ENCODE measurements around the gene ATP8A1. TPM values are rescaled to one million over a fixed set of nuclear protein-coding genes. Genes with fewer than 3 reads are reported as not detected.
A peak's percentile ranks its signal among the peaks of the same experiment; 100 is the strongest.

Gene ATP8A1
- total RNA-seq, 1 donor from 2014 or later: 5.1 TPM

- DNase-seq (ENCODE audit: low spot score): no peak
Observed at GRCh38 chr4:42649870-42650269, 7.0 kb downstream of the ATP8A1 start.

DNA sequence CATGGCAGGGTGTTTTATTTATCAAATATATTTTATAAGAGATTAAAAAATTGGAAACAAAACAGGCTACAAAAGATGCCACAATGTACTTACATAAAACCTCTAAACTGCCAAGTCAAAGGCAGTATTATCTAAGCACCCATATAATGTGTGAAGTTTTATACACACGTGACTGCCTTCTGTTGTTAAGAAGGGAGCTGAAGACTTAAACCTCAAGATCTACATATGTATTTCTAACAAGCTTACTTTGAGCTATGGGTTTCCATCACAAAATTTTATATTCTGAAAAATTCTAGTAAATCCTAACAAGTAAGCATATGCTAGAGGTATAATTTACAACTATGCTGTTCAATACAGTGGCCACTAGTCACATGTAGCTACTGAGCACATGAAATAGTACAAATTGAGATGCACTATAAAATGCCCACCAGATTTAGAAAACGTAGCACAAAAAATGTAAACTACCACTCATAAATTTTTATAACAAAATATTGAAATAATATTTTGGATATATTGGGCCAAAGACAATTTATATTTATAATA is 9.8 kb downstream of the ATP8A1 start:
- DNase-seq (ENCODE audit: low spot score): no peak

GRCh38 chr4:42646013-42646784 is 10.7 kb downstream of the ATP8A1 start:
- DNase-seq (ENCODE audit: low spot score): no peak

DNA sequence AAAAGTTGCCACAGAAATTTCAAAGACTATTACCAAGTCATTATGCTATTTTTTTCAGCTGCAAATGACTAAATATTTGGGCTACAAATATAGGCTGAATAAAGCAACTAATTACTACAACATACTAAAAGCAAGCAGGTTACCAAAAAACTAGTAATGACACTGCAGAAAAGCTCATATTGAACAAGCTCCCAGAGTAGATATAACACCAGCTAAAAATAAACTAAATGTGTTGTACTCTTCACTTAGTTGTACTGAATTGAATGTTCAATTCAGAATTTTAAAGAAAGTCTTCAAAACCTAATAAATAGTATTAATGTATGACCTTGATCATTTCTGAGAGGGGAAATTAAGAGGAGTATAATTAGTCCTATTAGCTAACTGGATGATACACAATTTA is 12.0 kb downstream of the ATP8A1 start:
- DNase-seq (ENCODE audit: low spot score): no peak

DNA sequence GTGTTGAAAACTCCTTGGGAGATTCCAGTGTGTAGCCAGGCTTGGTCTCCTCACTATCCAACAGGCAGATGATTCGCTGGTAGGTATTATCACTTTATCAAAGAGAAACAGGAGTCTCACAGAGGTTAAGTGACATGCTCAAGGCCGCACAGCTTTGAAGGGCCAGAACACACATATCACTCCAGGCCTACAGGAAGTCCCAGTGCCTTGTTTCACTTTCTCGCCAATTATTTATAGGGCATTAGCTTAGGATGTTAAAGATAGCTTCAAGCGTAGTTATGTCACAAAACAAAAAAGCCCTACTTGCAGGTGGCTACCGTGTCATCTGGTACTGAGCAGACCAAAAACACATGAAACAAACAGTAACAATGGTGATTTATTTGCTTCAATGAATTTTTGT is 13.2 kb downstream of the ATP8A1 start:
- no peak for DNase-seq (ENCODE audit: low spot score)

GRCh38 chr4:42642845-42643615 is 13.9 kb downstream of the ATP8A1 start:
- DNase-seq (ENCODE audit: low spot score): no peak

DNA sequence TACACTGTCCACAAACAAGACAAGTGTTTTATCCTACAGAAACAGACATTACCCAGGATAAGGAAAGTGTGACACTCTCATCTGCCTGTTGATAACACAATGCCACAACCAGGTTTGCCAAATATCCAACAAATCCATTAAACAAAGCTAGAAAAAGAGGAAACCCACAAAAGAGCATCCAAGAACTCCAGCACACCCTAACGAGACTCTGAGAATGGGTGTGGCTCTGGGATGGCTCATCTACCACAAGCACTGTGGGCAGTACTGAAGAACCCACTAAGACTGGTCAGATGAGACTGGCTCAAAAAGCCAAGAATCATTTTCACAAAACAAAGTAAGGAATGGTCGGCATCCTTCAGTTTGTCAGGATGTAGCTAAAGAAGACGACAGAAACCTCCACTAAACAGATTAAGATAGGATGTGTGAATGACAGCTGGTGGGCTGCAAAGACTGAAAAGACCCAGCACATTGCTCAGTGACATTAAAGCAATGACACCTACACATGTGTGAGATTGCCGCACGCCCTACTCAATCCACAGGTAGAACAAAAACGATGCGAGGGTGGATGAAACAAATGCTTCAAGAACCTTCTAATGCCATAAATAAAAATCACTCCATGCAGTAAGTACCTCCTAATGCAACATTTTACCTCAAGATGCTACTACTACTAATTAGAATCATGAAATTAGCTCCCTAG is 14.7 kb downstream of the ATP8A1 start:
- no peak for DNase-seq (ENCODE audit: low spot score)

DNA sequence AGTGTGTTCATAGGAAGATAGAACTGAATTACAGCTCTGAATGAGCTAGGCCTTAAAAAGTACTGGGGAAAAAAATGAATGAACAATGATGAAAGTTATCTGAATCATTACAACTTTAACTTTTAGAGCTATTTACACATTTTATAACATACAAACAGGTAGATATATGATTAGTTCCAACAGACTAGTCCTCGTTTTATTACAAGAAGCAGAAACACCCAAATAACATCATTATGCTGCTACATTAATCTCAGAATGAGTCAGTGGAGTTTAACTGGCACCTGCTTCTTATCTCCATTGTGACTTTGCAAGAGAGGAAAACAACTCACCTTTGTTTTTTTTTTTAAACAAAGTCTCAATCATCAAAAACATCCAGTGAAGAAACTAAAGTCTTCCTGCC is 15.2 kb downstream of the ATP8A1 start:
- DNase-seq (ENCODE audit: low spot score): no peak

GRCh38 chr4:42641161-42641560 is 15.7 kb downstream of the ATP8A1 start:
- DNase-seq (ENCODE audit: low spot score): no peak

GRCh38 chr4:42640613-42641012 is 16.3 kb downstream of the ATP8A1 start:
- no peak for DNase-seq (ENCODE audit: low spot score)

- DNase-seq (ENCODE audit: low spot score): no peak
Observed at GRCh38 chr4:42638993-42639392, 17.9 kb downstream of the ATP8A1 start.

GRCh38 chr4:42638321-42638720 is 18.6 kb downstream of the ATP8A1 start:
- DNase-seq (ENCODE audit: low spot score): no peak

DNA sequence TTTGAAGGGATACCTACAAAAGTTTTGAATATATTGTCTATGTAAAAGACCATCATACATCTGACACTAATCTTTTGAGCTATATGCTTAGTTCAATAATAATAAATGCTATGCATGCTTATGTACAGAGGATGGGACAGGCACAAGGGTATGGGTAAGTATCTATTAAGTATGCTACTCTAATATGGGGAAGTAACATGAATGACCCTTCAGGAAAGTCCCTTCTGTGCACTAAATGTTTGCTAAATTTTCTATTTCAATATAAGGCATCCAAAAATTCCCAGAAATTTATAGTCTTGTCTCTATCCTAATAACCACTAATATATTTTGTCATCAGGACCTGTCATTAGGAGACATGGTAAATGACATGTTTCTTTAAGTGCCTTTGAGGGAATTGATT is 19.0 kb downstream of the ATP8A1 start:
- no peak for DNase-seq (ENCODE audit: low spot score)

DNA sequence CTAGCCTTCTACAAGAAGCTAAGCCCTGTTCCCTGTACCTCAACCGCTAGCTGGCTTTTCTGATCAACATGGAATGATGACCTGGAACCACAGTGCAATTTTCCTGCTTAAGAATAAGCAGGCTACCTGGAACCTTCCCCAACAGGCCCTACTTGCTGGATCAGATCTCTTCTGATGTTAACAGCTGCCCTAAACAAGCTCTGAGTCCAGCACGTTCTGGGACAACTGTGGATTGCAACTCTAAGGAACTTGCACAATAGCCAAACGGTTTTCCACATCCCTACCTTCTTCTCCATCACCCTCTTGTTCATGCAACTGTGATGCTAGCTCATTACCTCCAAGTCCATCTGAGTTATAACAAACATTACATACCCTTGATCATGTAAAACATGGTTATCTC is 19.8 kb downstream of the ATP8A1 start:
- DNase-seq (ENCODE audit: low spot score): no peak

DNA sequence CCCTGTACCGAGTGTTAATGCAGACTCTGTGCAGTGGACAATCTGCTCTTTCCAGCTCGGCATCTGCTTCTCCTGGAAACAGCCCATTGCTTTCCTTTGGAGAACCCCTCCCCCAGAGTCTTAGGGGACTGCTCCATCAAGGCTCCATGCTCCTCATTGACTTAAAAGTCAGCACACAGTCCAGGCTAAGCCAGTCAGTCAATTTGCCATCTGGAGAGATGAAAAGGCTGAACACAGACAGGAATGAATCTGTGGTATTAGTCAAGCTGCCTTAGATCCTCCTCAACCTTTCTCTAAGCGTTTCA is 20.3 kb downstream of the ATP8A1 start:
- DNase-seq (ENCODE audit: low spot score): no peak

DNA sequence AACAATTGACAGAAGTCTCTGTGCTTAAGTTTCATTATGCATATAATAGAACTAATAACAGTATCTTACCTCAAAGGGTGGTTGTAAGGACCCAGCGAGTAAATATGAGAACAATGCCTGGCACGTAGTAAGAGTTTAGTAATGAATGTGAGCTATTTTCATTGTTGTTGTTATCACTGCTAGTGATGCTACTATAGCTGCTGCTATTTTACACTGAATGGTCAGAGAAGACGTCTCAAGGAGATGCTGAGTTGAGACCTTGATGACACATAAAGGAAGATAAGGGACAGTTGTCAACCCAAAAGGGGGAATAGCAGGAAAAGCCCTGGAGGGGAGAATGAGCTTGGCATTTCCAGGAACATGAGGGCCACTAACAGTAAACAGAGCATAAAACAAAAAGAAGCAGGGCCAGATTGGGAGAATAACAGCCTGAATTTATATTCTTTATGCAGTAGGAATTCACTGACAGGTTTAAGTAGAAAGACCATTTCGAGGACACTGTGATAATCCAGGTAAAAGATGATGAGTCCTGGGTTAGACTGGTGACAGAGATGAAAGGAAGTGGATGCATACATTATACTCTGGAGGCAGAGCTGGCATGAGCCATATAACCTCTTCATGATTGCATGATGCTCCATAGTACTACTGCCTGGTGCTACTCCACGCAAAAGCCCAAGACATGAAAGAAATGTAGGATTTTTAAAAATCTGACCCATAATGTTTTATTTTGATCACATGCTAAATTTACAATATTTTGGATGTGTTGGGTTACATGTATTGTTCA is 23.1 kb downstream of the ATP8A1 start:
- DNase-seq (ENCODE audit: low spot score): no peak

GRCh38 chr4:42632653-42633382 is 24.1 kb downstream of the ATP8A1 start:
- DNase-seq (ENCODE audit: low spot score): no peak

- no peak for DNase-seq (ENCODE audit: low spot score)
Observed at GRCh38 chr4:42630908-42631307, 26.0 kb downstream of the ATP8A1 start.

- DNase-seq (ENCODE audit: low spot score): no peak
Observed at GRCh38 chr4:42628740-42629139, 28.2 kb downstream of the ATP8A1 start.

- peak; percentile 12 for DNase-seq (ENCODE audit: low spot score)
Observed at GRCh38 chr4:42627885-42628646, 28.8 kb downstream of the ATP8A1 start.

Data from mucosa of gallbladder (tissue), 1 donor.